Type B pancreatic cell (in vitro differentiated cells): ENCODE data around the gene FBXL20. TPM values are rescaled to one million over a fixed set of nuclear protein-coding genes. Genes with fewer than 3 reads are reported as not detected.

Experiments
- DNase-seq: peaks from one replicate; pipeline ENCODE4 v3.0.0; 2021; ENCODE audit warnings: mixed read lengths; ENCODE audit not compliant: unreplicated experiment; ENCODE audit errors: extremely low spot score
- H3K27ac Mint-ChIP-seq: 2 replicates; pipeline ENCODE4 v1.8.0; 2021; ENCODE audit warnings: mild to moderate bottlenecking, mixed read lengths
- H3K27me3 Mint-ChIP-seq: 2 replicates; pipeline ENCODE4 v1.8.0; 2021; ENCODE audit warnings: mixed read lengths
- H3K36me3 Mint-ChIP-seq: 2 replicates; pipeline ENCODE4 v1.8.0; 2021; ENCODE audit warnings: mixed read lengths
- H3K4me1 Mint-ChIP-seq: one replicate; pipeline ENCODE4 v1.8.0; 2021; ENCODE audit warnings: mixed read lengths; ENCODE audit not compliant: unreplicated experiment
- H3K4me3 Mint-ChIP-seq: 2 replicates; pipeline ENCODE4 v1.8.0; 2021; ENCODE audit warnings: mild to moderate bottlenecking, mixed read lengths
- H3K9me3 Mint-ChIP-seq: 2 replicates; pipeline ENCODE4 v1.8.0; 2021; ENCODE audit warnings: mixed read lengths
- total RNA-seq: library from RNA; stranded (reverse); gene quantifications from 2 replicates; pipeline ENCODE4 v1.2.1, GENCODE V29; 2021; ENCODE audit warnings: low replicate concordance
- TF ChIP-seq, protein P1 (sequence below): fragments of 200-600 bp; sonication (generic); conservative IDR thresholded peaks from 2 replicates; pipeline ENCODE4 v1.5.0; 2021; ENCODE audit warnings: antibody characterized with exemption, mild to moderate bottlenecking

The FBXL20 gene
- total RNA-seq, 1 donor from 2014 or later, result 21.6 TPM

DNA sequence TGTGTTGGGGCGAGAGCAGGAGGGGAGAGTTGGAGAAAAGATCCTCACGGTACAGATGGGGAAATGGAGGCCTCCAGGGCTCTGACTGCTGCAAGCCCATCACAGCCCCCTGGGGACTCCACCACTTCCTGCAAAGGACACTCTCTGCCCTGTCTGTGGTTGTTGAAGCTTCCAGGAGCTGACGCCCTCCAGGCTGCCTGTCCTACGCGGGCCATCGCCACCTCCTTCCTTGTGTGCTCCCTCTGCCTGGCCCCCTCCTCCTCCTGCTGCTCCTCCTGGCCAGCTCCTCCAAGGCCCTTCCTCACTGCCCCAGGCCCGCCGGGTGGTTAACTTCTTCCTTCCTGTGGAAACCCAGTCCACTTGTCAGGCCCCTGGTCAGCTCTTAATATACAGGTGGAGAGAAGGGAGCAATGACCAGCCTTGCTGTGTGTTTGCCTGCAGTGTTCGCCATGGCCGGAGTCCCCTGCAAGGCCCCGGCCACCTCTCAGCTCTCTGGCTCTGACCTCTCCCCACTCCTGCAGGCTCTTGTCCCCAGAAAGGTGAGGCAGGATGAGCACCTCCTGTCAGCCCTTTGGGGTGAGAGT lies 157.3 kb downstream of the FBXL20 start:
- peaks cover 12% of the 10 kb centered on the region for H3K27me3 Mint-ChIP-seq
- H3K27ac Mint-ChIP-seq, result no peak overlapping the region
- H3K36me3 Mint-ChIP-seq, result no peaks in the 10 kb centered on the region
- H3K4me1 Mint-ChIP-seq, result peaks cover 5% of the 10 kb centered on the region
- H3K4me3 Mint-ChIP-seq, result no peak overlapping the region
- no peaks in the 10 kb centered on the region for H3K9me3 Mint-ChIP-seq
- TF ChIP-seq, protein P1, sequence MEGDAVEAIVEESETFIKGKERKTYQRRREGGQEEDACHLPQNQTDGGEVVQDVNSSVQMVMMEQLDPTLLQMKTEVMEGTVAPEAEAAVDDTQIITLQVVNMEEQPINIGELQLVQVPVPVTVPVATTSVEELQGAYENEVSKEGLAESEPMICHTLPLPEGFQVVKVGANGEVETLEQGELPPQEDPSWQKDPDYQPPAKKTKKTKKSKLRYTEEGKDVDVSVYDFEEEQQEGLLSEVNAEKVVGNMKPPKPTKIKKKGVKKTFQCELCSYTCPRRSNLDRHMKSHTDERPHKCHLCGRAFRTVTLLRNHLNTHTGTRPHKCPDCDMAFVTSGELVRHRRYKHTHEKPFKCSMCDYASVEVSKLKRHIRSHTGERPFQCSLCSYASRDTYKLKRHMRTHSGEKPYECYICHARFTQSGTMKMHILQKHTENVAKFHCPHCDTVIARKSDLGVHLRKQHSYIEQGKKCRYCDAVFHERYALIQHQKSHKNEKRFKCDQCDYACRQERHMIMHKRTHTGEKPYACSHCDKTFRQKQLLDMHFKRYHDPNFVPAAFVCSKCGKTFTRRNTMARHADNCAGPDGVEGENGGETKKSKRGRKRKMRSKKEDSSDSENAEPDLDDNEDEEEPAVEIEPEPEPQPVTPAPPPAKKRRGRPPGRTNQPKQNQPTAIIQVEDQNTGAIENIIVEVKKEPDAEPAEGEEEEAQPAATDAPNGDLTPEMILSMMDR, result no peak
- no peak for DNase-seq

DNA sequence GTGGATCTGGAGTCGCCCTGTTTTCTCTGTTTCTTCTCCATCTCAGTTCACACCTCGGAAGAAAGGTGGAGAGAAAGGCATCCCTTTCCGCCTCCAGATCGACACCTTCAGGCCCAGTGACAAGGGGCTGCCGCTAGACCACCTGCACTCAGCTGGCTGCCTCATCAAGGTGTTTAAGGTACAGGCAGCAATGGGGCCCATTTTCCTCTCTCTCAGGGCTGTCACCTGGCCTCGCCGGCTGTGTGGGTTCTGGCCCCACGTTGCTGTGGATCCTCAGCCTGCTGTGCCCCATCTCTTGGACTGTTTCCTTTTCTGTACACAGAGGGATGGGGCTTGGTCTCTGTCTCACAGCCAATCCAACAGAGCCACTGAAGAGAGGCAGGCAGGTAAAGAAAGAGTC lies 158.3 kb downstream of the FBXL20 start:
- Mint-ChIP-seq H3K4me3 (no peak overlapping the region), H3K27ac (no peak overlapping the region), H3K36me3 (no peaks in the 10 kb centered on the region), H3K4me1 (peaks cover 5% of the 10 kb centered on the region), H3K27me3 (peaks cover 15% of the 10 kb centered on the region), H3K9me3 (no peaks in the 10 kb centered on the region)
- TF ChIP-seq, protein P1, result no peak
- no peak for DNase-seq

DNA sequence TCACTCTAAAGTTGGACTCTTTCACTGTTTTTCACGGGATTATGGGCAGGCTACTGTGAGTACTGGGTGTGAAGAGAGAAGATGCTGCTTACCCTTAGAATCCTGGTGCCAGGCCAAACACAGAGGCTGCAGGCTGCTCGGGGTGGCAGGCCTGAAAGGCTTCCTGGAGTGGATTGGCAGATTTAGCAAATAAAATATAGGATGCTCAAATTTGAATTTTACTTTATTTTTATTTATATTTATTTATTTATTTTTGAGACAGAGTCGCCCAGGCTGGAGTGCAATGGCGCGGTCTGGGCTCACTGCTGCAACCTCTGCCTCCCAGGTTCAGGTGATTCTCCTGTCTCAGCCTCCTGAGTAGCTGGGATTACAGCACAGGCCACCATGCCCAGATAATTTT lies 160.8 kb downstream of the FBXL20 start:
- TF ChIP-seq, protein P1, result no peak
- Mint-ChIP-seq H3K27ac (no peak overlapping the region), H3K36me3 (no peaks in the 10 kb centered on the region), H3K9me3 (no peaks in the 10 kb centered on the region), H3K27me3 (peaks cover 17% of the 10 kb centered on the region), H3K4me3 (no peak overlapping the region), H3K4me1 (peaks cover 7% of the 10 kb centered on the region)
- no peak for DNase-seq

DNA sequence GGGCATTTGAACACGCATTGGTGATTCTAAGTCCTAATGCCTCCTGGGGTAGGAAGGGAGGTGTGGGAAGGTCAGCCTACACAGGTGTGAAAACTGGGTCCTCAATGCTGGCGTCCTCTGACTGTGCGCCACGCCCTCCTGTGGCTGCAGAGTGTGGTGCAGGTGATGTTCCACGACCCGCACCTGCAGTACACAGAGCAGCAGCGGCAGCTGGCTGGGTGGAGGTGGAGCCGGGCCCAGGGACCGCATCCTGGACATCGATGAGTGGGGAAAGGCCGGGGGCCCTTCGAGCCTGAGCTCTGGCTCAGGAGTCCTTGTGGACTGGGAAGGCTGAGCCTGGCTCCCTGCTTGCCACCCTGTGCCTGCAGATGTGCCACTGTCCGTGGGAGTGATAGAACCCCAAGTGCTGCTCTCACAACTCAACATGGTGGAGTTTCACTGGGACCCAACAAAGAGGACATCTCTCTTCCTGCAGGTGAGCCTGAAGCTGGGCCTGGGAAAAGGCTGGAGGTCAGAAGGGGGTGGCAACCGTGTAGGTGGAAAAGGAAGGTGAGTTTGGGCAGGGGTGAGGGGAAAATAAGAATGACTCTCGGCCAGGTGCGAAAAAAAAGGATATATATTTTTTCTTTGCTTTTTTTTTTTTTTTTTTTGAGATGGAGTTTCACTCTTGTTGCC lies 161.6 kb downstream of the FBXL20 start:
- no peak overlapping the region for H3K4me3 Mint-ChIP-seq
- no peaks in the 10 kb centered on the region for H3K9me3 Mint-ChIP-seq
- no peak for DNase-seq
- peaks cover 9% of the 10 kb centered on the region for H3K4me1 Mint-ChIP-seq
- no peaks in the 10 kb centered on the region for H3K36me3 Mint-ChIP-seq
- H3K27ac Mint-ChIP-seq, result no peak overlapping the region
- TF ChIP-seq, protein P1, result peak; percentile 75
- H3K27me3 Mint-ChIP-seq, result peaks cover 19% of the 10 kb centered on the region

DNA sequence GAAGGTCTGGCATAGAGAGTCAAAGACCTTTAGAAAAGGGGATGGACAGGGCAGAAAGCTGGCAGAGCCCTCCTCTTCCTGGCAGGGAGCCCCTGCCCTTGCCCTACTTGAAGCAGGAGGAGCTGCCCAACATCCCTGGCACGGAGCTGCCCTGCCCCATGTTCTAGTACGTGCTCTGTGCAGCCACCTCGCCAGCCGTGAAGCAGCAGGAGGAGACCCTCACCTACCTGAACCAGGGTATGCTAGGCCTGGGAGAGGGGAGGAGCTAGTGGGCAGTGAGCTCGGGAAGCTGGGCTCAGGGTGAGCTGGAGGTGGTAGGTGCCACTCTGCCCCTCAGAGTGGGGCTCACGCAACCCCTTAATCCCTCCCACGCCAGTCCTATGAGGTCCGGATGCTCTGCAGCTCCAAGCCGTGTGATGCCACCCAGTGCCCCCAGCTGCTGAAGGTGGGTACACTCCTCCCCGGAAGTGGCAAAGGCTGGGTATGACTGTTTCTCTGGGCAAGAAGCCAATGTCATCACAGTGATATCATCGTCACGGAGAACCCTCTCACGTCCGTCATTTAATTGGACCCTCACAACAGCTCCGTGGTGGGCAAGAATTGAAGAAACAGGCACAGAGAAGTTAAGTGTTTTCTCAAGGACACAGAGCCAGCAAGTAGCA lies 163.0 kb downstream of the FBXL20 start:
- no peaks in the 10 kb centered on the region for H3K9me3 Mint-ChIP-seq
- H3K4me1 Mint-ChIP-seq, result peaks cover 5% of the 10 kb centered on the region
- no peak overlapping the region for H3K4me3 Mint-ChIP-seq
- H3K27me3 Mint-ChIP-seq, result peaks cover 16% of the 10 kb centered on the region
- H3K36me3 Mint-ChIP-seq, result no peaks in the 10 kb centered on the region
- DNase-seq, result no peak
- TF ChIP-seq, protein P1, result no peak
- no peak overlapping the region for H3K27ac Mint-ChIP-seq
